Fibroblast of pulmonary artery (primary cell): ENCODE measurements around the gene SLC16A12.
A peak's percentile ranks its signal among the peaks of the same experiment; 100 is the strongest.

Source experiments
- DNase-seq: peaks from one replicate; pipeline ENCODE4 v3.0.0-alpha.2; 2010; ENCODE audit warnings: low read depth
- H3K4me3 ChIP-seq: replicated peaks from 2 replicates; pipeline ENCODE4 v1.5.1; 2011; ENCODE audit warnings: low read depth, mild to moderate bottlenecking, control low read depth, low read length, moderate library complexity
- TF ChIP-seq, protein P1 (sequence below): IDR thresholded peaks from 2 replicates; pipeline ENCODE4 v1.5.1; 2011; ENCODE audit warnings: mild to moderate bottlenecking, control low read depth, low read length, inconsistent platforms; ENCODE audit errors: missing control alignments

SLC16A12 gene

GRCh38 chr10:89475125-89475524 lies 60.3 kb downstream of the SLC16A12 start:
- H3K4me3 ChIP-seq = no peak overlapping the region
- DNase-seq = no peak
- TF ChIP-seq, protein P1, sequence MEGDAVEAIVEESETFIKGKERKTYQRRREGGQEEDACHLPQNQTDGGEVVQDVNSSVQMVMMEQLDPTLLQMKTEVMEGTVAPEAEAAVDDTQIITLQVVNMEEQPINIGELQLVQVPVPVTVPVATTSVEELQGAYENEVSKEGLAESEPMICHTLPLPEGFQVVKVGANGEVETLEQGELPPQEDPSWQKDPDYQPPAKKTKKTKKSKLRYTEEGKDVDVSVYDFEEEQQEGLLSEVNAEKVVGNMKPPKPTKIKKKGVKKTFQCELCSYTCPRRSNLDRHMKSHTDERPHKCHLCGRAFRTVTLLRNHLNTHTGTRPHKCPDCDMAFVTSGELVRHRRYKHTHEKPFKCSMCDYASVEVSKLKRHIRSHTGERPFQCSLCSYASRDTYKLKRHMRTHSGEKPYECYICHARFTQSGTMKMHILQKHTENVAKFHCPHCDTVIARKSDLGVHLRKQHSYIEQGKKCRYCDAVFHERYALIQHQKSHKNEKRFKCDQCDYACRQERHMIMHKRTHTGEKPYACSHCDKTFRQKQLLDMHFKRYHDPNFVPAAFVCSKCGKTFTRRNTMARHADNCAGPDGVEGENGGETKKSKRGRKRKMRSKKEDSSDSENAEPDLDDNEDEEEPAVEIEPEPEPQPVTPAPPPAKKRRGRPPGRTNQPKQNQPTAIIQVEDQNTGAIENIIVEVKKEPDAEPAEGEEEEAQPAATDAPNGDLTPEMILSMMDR = no peak

- no peak for DNase-seq
- TF ChIP-seq, protein P1 = no peak
- H3K4me3 ChIP-seq = no peak overlapping the region
These were observed 60.9 kb downstream of the SLC16A12 start for GRCh38 chr10:89474452-89474851.

DNA sequence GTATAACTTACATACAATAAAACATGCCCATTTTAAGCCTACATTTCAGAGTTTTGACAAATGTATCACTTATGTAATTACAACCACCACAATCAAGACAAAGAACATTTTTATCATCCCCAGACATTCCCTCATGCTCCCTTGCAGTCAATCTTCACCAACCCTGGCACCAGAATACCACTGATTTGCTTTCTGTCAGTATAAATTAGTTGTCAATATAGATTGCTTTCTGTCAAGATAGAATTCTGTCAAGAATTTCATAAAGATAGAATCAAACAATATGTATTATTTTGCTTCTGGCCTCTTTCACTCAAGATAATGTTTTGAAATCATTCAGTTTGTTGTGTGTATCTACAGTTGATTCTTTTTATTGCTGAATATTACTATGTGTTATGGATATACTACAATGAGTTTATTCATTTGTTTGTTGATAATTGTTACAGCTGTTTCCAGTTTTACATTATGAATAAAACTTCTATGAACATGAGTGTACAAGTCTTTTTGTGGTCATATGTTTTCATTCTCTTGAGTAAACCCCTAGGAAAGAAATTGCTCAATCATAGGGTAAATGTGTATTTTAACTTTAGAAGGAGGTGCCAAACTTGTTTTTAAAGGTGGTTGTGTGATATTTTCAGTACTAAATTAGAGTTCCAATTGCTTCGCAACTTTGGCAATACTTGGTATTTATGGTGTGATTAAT lies 64.1 kb downstream of the SLC16A12 start:
- DNase-seq = no peak
- TF ChIP-seq, protein P1 = no peak
- no peak overlapping the region for H3K4me3 ChIP-seq

- TF ChIP-seq, protein P1 = no peak
- no peak for DNase-seq
- no peak overlapping the region for H3K4me3 ChIP-seq
These were observed 64.8 kb downstream of the SLC16A12 start for GRCh38 chr10:89470628-89471027.

DNA sequence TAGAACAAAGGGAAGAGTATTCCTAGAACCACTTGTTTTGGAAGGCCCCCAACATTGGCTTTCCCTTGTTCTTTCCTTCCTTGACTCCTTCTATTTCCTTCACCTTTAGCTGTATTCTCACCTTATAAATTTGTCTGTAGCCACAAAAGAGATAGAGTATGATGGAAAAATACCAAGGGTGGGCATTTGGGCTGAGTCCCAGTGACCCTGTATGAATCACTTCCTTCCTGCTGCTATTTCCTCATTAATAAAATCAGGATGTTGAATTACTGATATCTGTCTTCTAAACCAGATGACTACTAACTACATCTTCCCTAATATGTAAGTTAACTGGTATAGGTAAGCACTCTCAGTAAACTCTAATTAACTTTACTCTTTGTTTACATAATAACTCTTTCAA lies 65.9 kb downstream of the SLC16A12 start:
- H3K4me3 ChIP-seq = no peak overlapping the region

GRCh38 chr10:89468191-89468965 lies 67.0 kb downstream of the SLC16A12 start:
- DNase-seq = no peak
- TF ChIP-seq, protein P1 = no peak
- no peak overlapping the region for H3K4me3 ChIP-seq

More for the DNA sequence above, 65.9 kb downstream of the SLC16A12 start:
- TF ChIP-seq, protein P1 = no peak
- DNase-seq = no peak

DNA sequence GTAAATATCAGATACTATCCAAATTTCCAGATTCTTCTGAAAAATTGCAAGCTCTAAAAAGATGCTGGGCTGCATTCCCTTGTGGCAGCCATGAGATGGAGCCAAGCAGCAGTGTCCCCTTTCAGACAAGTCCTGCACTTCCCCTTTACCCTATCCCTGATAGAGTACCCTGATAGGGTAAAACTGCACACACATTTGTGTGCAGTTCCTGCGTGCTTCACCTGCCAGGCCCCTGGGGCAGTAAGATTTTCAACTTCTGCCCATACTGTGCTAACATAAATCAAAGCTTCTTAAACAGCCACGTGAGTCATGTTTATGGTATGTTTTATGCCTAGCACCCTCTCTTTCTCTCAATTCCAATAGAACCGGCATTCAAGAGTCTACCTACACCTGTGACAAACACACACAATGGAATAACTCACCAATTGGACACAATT lies 68.8 kb downstream of the SLC16A12 start:
- DNase-seq = peak; percentile 64

More for the DNA sequence above, 68.8 kb downstream of the SLC16A12 start:
- TF ChIP-seq, protein P1 = peak; percentile 69
- H3K4me3 ChIP-seq = no peak overlapping the region
